GM18507 (cell line): ENCODE data around the gene KIF3C.
"Not testable (repeated sequence)": the region's sequence is repeated elsewhere in the genome, so short reads cannot be mapped to it uniquely, and the experiment has no call there.

Experiments
- DNase-seq: peaks from one replicate; pipeline ENCODE4 v3.0.0; 2011; ENCODE audit warnings: low read depth; ENCODE audit not compliant: insufficient read length; ENCODE audit errors: extremely low spot score
- FAIRE-seq: peaks from 2 replicates; lab custom pipeline; 2011; peaks lifted over from hg19 to GRCh38; lab: Jason Lieb, UNC

KIF3C gene

GRCh38 chr2:25972049-25972823 is 10.1 kb downstream of the KIF3C start:
- FAIRE-seq, result no peak

GRCh38 chr2:25971596-25971995 is 10.7 kb downstream of the KIF3C start:
- FAIRE-seq (no peak), DNase-seq (no peak)

More at GRCh38 chr2:25972049-25972823, 10.1 kb downstream of the KIF3C start:
- DNase-seq, result no peak

- DNase-seq (no peak), FAIRE-seq (no peak)
These were observed 15.6 kb downstream of the KIF3C start for GRCh38 chr2:25966531-25967270.

- no peak for FAIRE-seq
These were observed 17.4 kb downstream of the KIF3C start for GRCh38 chr2:25964891-25965290.

GRCh38 chr2:25960920-25961319 is 21.4 kb downstream of the KIF3C start:
- FAIRE-seq (no peak), DNase-seq (no peak)

More at GRCh38 chr2:25964891-25965290, 17.4 kb downstream of the KIF3C start:
- DNase-seq, result no peak

GRCh38 chr2:25960396-25960795 is 21.9 kb downstream of the KIF3C start:
- DNase-seq (no peak), FAIRE-seq (no peak)

GRCh38 chr2:25958611-25959010 is 23.7 kb downstream of the KIF3C start:
- FAIRE-seq, DNase-seq: not testable (repeated sequence)

GRCh38 chr2:25957743-25958142 is 24.6 kb downstream of the KIF3C start:
- FAIRE-seq (no peak), DNase-seq (no peak)

- DNase-seq, result no peak
- FAIRE-seq, result no peak
These were observed 26.3 kb downstream of the KIF3C start for GRCh38 chr2:25955869-25956535.

GRCh38 chr2:25955036-25955435 is 27.3 kb downstream of the KIF3C start:
- no peak for DNase-seq
- no peak for FAIRE-seq

- DNase-seq (no peak), FAIRE-seq (no peak)
These were observed 28.0 kb downstream of the KIF3C start for GRCh38 chr2:25954199-25954752.

GRCh38 chr2:25951071-25951547 is 31.2 kb downstream of the KIF3C start:
- FAIRE-seq (peak; percentile 84), DNase-seq (peak; percentile 60)

GRCh38 chr2:25948437-25948836 is 33.9 kb downstream of the KIF3C start:
- FAIRE-seq (no peak), DNase-seq (no peak)

- no peak for DNase-seq
- FAIRE-seq, result no peak
These were observed 41.3 kb downstream of the KIF3C start for GRCh38 chr2:25941042-25941441.

GRCh38 chr2:25939257-25939668 is 43.0 kb downstream of the KIF3C start:
- DNase-seq (no peak), FAIRE-seq (no peak)

- FAIRE-seq (no peak), DNase-seq (no peak)
These were observed 44.0 kb downstream of the KIF3C start for GRCh38 chr2:25938345-25938744.

GRCh38 chr2:25936889-25937545 is 45.3 kb downstream of the KIF3C start:
- FAIRE-seq (no peak), DNase-seq (no peak)

GRCh38 chr2:25933622-25934021 is 48.7 kb downstream of the KIF3C start:
- no peak for FAIRE-seq
- no peak for DNase-seq

- FAIRE-seq (no peak), DNase-seq (no peak)
These were observed 52.4 kb downstream of the KIF3C start for GRCh38 chr2:25929789-25930473.
